ENCODE data around the gene KLHL5.

DNA sequence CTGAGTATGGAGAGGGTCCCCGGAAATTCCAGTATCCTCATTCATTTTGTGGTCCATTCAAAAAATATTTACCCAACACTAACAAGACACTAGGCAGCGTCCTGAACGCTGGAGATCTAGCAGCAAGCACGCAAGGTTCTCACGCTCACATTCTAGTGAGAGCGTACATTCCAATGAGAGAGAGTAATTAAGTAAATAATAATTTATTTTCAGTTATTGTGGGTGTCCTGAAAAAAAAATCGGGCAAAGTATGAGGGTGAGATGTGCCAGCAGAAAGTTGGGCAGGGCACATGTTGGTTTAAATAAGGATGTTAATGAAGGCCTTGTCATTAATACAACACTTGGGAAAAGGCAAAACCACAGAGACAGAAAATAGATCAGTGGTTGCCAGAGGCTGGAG lies 25.9 kb upstream of the KLHL5 start:
- TF ChIP-seq, protein P1, sequence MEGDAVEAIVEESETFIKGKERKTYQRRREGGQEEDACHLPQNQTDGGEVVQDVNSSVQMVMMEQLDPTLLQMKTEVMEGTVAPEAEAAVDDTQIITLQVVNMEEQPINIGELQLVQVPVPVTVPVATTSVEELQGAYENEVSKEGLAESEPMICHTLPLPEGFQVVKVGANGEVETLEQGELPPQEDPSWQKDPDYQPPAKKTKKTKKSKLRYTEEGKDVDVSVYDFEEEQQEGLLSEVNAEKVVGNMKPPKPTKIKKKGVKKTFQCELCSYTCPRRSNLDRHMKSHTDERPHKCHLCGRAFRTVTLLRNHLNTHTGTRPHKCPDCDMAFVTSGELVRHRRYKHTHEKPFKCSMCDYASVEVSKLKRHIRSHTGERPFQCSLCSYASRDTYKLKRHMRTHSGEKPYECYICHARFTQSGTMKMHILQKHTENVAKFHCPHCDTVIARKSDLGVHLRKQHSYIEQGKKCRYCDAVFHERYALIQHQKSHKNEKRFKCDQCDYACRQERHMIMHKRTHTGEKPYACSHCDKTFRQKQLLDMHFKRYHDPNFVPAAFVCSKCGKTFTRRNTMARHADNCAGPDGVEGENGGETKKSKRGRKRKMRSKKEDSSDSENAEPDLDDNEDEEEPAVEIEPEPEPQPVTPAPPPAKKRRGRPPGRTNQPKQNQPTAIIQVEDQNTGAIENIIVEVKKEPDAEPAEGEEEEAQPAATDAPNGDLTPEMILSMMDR (IDR thresholded peaks at IDR 0.05; ENCODE audit: borderline replicate concordance, extremely low read depth, low read length, poor library complexity, severe bottlenecking): no peak
- no peak for TF ChIP-seq EZH2 (IDR thresholded peaks at IDR 0.05; ENCODE audit: borderline replicate concordance, low read depth, low read length, severe bottlenecking)

Data from DND-41 (cell line).